Heart left ventricle (tissue), 16 donors: ENCODE measurements around the gene HIP1. TPM values are rescaled to one million over a fixed set of nuclear protein-coding genes. Genes with fewer than 3 reads are reported as not detected.
"Not testable (repeated sequence)": the region's sequence is repeated elsewhere in the genome, so short reads cannot be mapped to it uniquely, and the experiment has no call there.

Experiments
- ATAC-seq, 4 donors: fragments of 200-7000 bp; cut with Tn5 transposase; one replicate each; pipeline ENCODE4 v1.9.1; 2020 to 2022; ENCODE audit warnings: moderate library complexity in 4 of 4, mild to moderate bottlenecking in 3 of 4, moderate number of reproducible peaks in 1 of 4
- DNase-seq, 5 donors: peaks; one replicate each; pipeline ENCODE4 v3.0.0-alpha.2; 2020
- H3K27ac ChIP-seq, 12 donors: fragments of 200-600 bp; sonication (generic) in 4 of 12; one replicate each; pipeline versions ENCODE4 v1.5.0 to v1.8.0; 2016 to 2022; ENCODE audit warnings: mild to moderate bottlenecking in 2 of 12
- H3K27me3 ChIP-seq, 9 donors: fragments of 200-600 bp; sonication (generic) in 2 of 9; one replicate each; pipeline versions ENCODE4 v1.5.1 to v1.8.0; 2016 to 2022; ENCODE audit warnings: mild to moderate bottlenecking in 3 of 9
- H3K36me3 ChIP-seq, 9 donors: fragments of 200-600 bp; sonication (generic) in 2 of 9; one replicate each; pipeline versions ENCODE4 v1.5.0 to v1.8.0; 2018 to 2022; ENCODE audit warnings: mild to moderate bottlenecking in 2 of 9
- H3K4me1 ChIP-seq, 12 donors: fragments of 200-600 bp; sonication (generic) in 4 of 12; one replicate each; pipeline versions ENCODE4 v1.5.0 to v1.8.0; 2016 to 2022; ENCODE audit warnings: mild to moderate bottlenecking in 3 of 12
- H3K4me3 ChIP-seq, 12 donors: fragments of 200-600 bp; sonication (generic) in 4 of 12; one replicate each; pipeline versions ENCODE4 v1.5.0 to v1.8.0; 2017 to 2022; ENCODE audit warnings: mild to moderate bottlenecking in 9 of 12, moderate library complexity in 4 of 12
- H3K9me3 ChIP-seq, 12 donors: fragments of 200-600 bp; sonication (generic) in 4 of 12; one replicate each; pipeline versions ENCODE4 v1.5.0 to v1.8.0; 2016 to 2022; ENCODE audit warnings: mild to moderate bottlenecking in 1 of 12
- CTCF ChIP-seq, 12 donors: fragments of 200-600 bp; sonication (generic) in 4 of 12; IDR thresholded peaks; one replicate each; pipeline versions ENCODE4 v1.5.0 to v1.8.0; 2018 to 2022; ENCODE audit warnings: antibody characterized with exemption in 12 of 12, mild to moderate bottlenecking in 5 of 12
- POLR2A ChIP-seq, 2 donors: fragments of 450-650 bp; IDR thresholded peaks; one replicate each; pipeline ENCODE4 v1.6.1; 2017; ENCODE audit warnings: antibody characterized with exemption in 2 of 2, mild to moderate bottlenecking in 2 of 2, moderate library complexity in 2 of 2
- WGBS, 4 donors: extraction: QIAGEN DNeasy Blood & Tissue Kit in 2 of 4; methylation state at CpG; one replicate each; pipeline versions ENCODE4 v1.1.5 to v1.1.7; 2013 to 2018; 5-methylcytosine and 5-hydroxymethylcytosine counted together
- intact Hi-C, 10 donors: fragments of 100-400 bp; cut with DNase I; formaldehyde crosslinking; loops; one replicate each; pipeline versions ENCODE4 v1.11.1 to v1.14.2; 2022
- polyA plus RNA-seq, 2 donors: library from polyadenylated mRNA; stranded (reverse); fragments of 200-250 nt; gene quantifications; one replicate each; pipeline ENCODE4 v1.2.3, GENCODE V29; 2013
- total RNA-seq, 9 donors: library from RNA; depleted of rRNA in 2 of 9; stranded (reverse); fragments of >200 nt in 2 of 9; fragmentation: NEBNext Ultra II Directional in 3 of 9; extraction: Animal tissue kit (Norgen Biotek cat#: 25700) in 3 of 9; gene quantifications; one replicate each; pipeline versions ENCODE4 v1.1.0 to v1.2.4, GENCODE V29; 2016 to 2023
- donor health status: ischemic (EF 13 %, LVEDD 7.1; RV severe dilation, severe dysfunction).
- donor health status: healthy with polysubstance abuse.
- donor health status: DM: no; HTN: yes; CAD: no.
- donor health status: DM: no; HTN: no; CAD: no.
- donor health status: ischemic (EF 25% LVEDD 6.9; RV normal size, moderate dysfunction).
- donor health status: ischemic (EF 25% LVEDD 5.7; RV mildly dilated, moderate dysfunction).
- donor health status: healthy.
- donor health status: DM: yes; HTN: yes; CAD: no.
- donor health status: ischemic (EF 35%, LVEDD 5.7; RV mildly dilated, moderate dysfunction).
- donor health status: nonischemic (EF 11% LVEDD 7.7; RV severe dilation, severe dysfunction).
- donor health status: DM: yes; HTN: yes; CAD: no.
- donor health status: PGD.
- donor health status: ischemic (EF 29% LVEDD 5.4; RV normal size, mild dysfunction).
- donor health status: nonischemic (EF 23%, LVEDD 6.1; RV moderate dilation, normal function).

HIP1 gene
- total and polyA plus RNA-seq, 11 donors = 5.9 to 36.4 (median 21.8) TPM

- peaks cover 0 to 1% (median 0%) of the 10 kb centered on the region in 12 donors for H3K4me1 ChIP-seq
- H3K4me3 ChIP-seq = no peak overlapping the region
- intact Hi-C loops = no loop called here
- H3K27ac ChIP-seq = no peak overlapping the region
- DNase-seq (no peak), ATAC-seq (no peak)
- H3K27me3 ChIP-seq = no peaks in the 10 kb centered on the region
- no peaks in the 10 kb centered on the region for H3K9me3 ChIP-seq
- peaks cover 0 to 100% (median 85%) of the 10 kb centered on the region in 9 donors for H3K36me3 ChIP-seq
- no peak for TF ChIP-seq CTCF (IDR thresholded peaks at IDR 0.05)
- no peak for TF ChIP-seq POLR2A (IDR thresholded peaks at IDR 0.05)
- WGBS, 4 donors = 86 to 96% (median 92%) methylated on average over 8 to 27 of the region's 27 CpGs
These were observed 179.3 kb downstream of the HIP1 start for GRCh38 chr7:75559355-75559975.

DNA sequence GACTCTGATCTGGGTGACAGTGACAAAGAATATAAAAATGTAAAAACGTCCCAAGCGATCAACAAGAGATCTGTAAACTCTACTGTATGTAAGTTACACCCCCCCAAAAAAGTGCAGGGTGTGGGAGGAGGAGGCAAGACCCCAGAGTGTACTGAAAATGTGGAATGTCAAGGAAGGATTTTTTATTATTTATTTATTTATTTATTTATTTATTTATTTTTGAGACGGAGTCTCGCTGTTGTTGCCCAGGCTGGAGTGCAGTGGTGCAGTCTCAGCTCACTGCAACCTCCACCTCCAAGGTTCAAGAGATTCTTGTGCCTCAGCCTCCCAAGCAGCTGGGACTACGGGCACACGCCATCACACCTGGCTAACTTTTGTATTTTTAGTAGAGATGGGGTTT, 181.9 kb downstream of the HIP1 start:
- H3K4me1 ChIP-seq, intact Hi-C loops, ATAC-seq, H3K4me3 ChIP-seq, H3K27me3 ChIP-seq, H3K27ac ChIP-seq, H3K9me3 ChIP-seq, DNase-seq: not testable (repeated sequence)
- WGBS, 4 donors = 94 to 96% (median 95%) methylated on average over 6 of the region's 6 CpGs
- H3K36me3 ChIP-seq = peaks cover 0 to 100% (median 93%) of the 10 kb centered on the region in 9 donors

- intact Hi-C loops = no loop called here
- H3K9me3 ChIP-seq = no peaks in the 10 kb centered on the region
- no peak for DNase-seq
- WGBS, 4 donors = 93 to 100% (median 98%) methylated on average over 9 to 13 of the region's 13 CpGs
- H3K4me1 ChIP-seq = no peaks in the 10 kb centered on the region
- H3K36me3 ChIP-seq = peaks cover 0 to 100% (median 93%) of the 10 kb centered on the region in 9 donors
- H3K27me3 ChIP-seq = no peaks in the 10 kb centered on the region
- no peak overlapping the region for H3K27ac ChIP-seq
- TF ChIP-seq CTCF (IDR thresholded peaks at IDR 0.05) (no peak), POLR2A (IDR thresholded peaks at IDR 0.05) (no peak)
- H3K4me3 ChIP-seq = no peak overlapping the region
- ATAC-seq = no peak
These were observed 183.0 kb downstream of the HIP1 start for GRCh38 chr7:75555736-75556135.

- no peak overlapping the region for H3K4me3 ChIP-seq
- H3K4me1 ChIP-seq = no peaks in the 10 kb centered on the region
- DNase-seq = no peak
- H3K27me3 ChIP-seq = no peaks in the 10 kb centered on the region
- intact Hi-C loops = no loop called here
- WGBS, 4 donors = 72 to 80% (median 74%) methylated on average over 12 to 15 of the region's 15 CpGs
- peaks cover 0 to 99% (median 93%) of the 10 kb centered on the region in 9 donors for H3K36me3 ChIP-seq
- TF ChIP-seq CTCF (IDR thresholded peaks at IDR 0.05) (no peak), POLR2A (IDR thresholded peaks at IDR 0.05) (no peak)
- no peak for ATAC-seq
- H3K9me3 ChIP-seq = no peaks in the 10 kb centered on the region
- no peak overlapping the region for H3K27ac ChIP-seq
These were observed 192.3 kb downstream of the HIP1 start for GRCh38 chr7:75546237-75547015.
